Stimulated activated CD8-positive, alpha-beta memory T cell treated with anti-CD3 and anti-CD28 coated beads, Interleukin-15, amount 100 ng/mL, for 48 hours (primary cell): ENCODE data around the gene ADGRV1.
"Not testable (repeated sequence)": the region's sequence is repeated elsewhere in the genome, so short reads cannot be mapped to it uniquely, and the experiment has no call there.

Experiments
- DNase-seq, 2 donors: peaks; one replicate each; pipeline ENCODE4 v3.0.0-alpha.2; 2020; ENCODE audit warnings: low read depth in 2 of 2

ADGRV1 gene

GRCh38 chr5:90551376-90551775 is 7.2 kb upstream of the ADGRV1 start:
- DNase-seq: no peak

GRCh38 chr5:90553711-90554110 is 4.9 kb upstream of the ADGRV1 start:
- DNase-seq: no peak

- DNase-seq: no peak
These were observed 4.1 kb upstream of the ADGRV1 start for GRCh38 chr5:90554358-90555006.

- no peak for DNase-seq
These were observed 2.9 kb upstream of the ADGRV1 start for GRCh38 chr5:90555666-90556065.

GRCh38 chr5:90557391-90557790 is 1.2 kb upstream of the ADGRV1 start:
- no peak for DNase-seq

- no peak for DNase-seq
These were observed 726 bp upstream of the ADGRV1 start for GRCh38 chr5:90557871-90558270.

- DNase-seq: no peak
These were observed 2.2 kb downstream of the ADGRV1 start for GRCh38 chr5:90560771-90561170.

GRCh38 chr5:90561766-90562165 is 3.2 kb downstream of the ADGRV1 start:
- DNase-seq: no peak

- no peak for DNase-seq
These were observed 3.7 kb downstream of the ADGRV1 start for GRCh38 chr5:90562341-90562740.

GRCh38 chr5:90563108-90563507 is 4.5 kb downstream of the ADGRV1 start:
- DNase-seq: no peak

GRCh38 chr5:90565491-90565890 is 6.9 kb downstream of the ADGRV1 start:
- no peak for DNase-seq

- no peak for DNase-seq
These were observed 10.5 kb downstream of the ADGRV1 start for GRCh38 chr5:90569084-90569483.

- DNase-seq: no peak
These were observed 11.4 kb downstream of the ADGRV1 start for GRCh38 chr5:90570034-90570433.

GRCh38 chr5:90571147-90571773 is 12.7 kb downstream of the ADGRV1 start:
- DNase-seq: no peak

- DNase-seq: no peak
These were observed 17.1 kb downstream of the ADGRV1 start for GRCh38 chr5:90575712-90576111.

GRCh38 chr5:90576566-90576965 is 18.0 kb downstream of the ADGRV1 start:
- not testable (repeated sequence) for DNase-seq

- DNase-seq: not testable (repeated sequence)
These were observed 21.3 kb downstream of the ADGRV1 start for GRCh38 chr5:90579905-90580304.

GRCh38 chr5:90581956-90582355 is 23.4 kb downstream of the ADGRV1 start:
- no peak for DNase-seq

GRCh38 chr5:90585337-90585986 is 26.9 kb downstream of the ADGRV1 start:
- DNase-seq: no peak

- no peak for DNase-seq
These were observed 27.9 kb downstream of the ADGRV1 start for GRCh38 chr5:90586469-90586868.

- no peak for DNase-seq
These were observed 31.6 kb downstream of the ADGRV1 start for GRCh38 chr5:90590170-90590569.

- not testable (repeated sequence) for DNase-seq
These were observed 34.5 kb downstream of the ADGRV1 start for GRCh38 chr5:90593083-90593482.

- DNase-seq: not testable (repeated sequence)
These were observed 37.2 kb downstream of the ADGRV1 start for GRCh38 chr5:90595766-90596165.
